ENCODE measurements around the gene KCNMA1.

The KCNMA1 gene

GRCh38 chr10:77378366-77379349 is 258.9 kb downstream of the KCNMA1 start:
- Histone ChIP-seq H4K20me1 (ENCODE audit: low read depth, low read length) (no peaks in the 10 kb centered on the region), H3K9ac (ENCODE audit: low read length) (no peak overlapping the region), H3K36me3 (ENCODE audit: low read length) (no peaks in the 10 kb centered on the region), H3K9me2 (replicated peaks; ENCODE audit: insufficient read depth, low read length) (no peaks in the 10 kb centered on the region), H3K4me2 (ENCODE audit: low read depth, low read length, poor library complexity, severe bottlenecking) (no peak overlapping the region), H2AFZ (ENCODE audit: low read depth, low read length, severe bottlenecking) (no peak overlapping the region), H3K9me3 (ENCODE audit: insufficient read depth, low read length) (no peaks in the 10 kb centered on the region), H3K27me3 (ENCODE audit: low read length) (no peaks in the 10 kb centered on the region), H3K27ac (ENCODE audit: low read depth, low read length) (no peak overlapping the region), H3K4me3 (ENCODE audit: insufficient read depth, low read length, poor library complexity, severe bottlenecking) (no peak overlapping the region), H3K79me2 (ENCODE audit: insufficient read depth, low read length) (no peaks in the 10 kb centered on the region), H3F3A (ENCODE audit: insufficient read depth) (no peaks in the 10 kb centered on the region)
- TF ChIP-seq CTCF (IDR thresholded peaks at IDR 0.05; ENCODE audit: insufficient read depth, low read length, poor library complexity, severe bottlenecking) = no peak
- no peak for TF ChIP-seq EZH2phosphoT487 (conservative IDR thresholded peaks at IDR 0.05; ENCODE audit: low read length)

GRCh38 chr10:77377678-77378352 is 259.8 kb downstream of the KCNMA1 start:
- no peak overlapping the region for H2AFZ ChIP-seq (ENCODE audit: low read depth, low read length, severe bottlenecking)
- TF ChIP-seq CTCF (IDR thresholded peaks at IDR 0.05; ENCODE audit: insufficient read depth, low read length, poor library complexity, severe bottlenecking) (no peak), EZH2phosphoT487 (conservative IDR thresholded peaks at IDR 0.05; ENCODE audit: low read length) (no peak)
- no peaks in the 10 kb centered on the region for H3F3A ChIP-seq (ENCODE audit: insufficient read depth)
- no peaks in the 10 kb centered on the region for H3K36me3 ChIP-seq (ENCODE audit: low read length)
- H3K27ac ChIP-seq (ENCODE audit: low read depth, low read length) = no peak overlapping the region
- no peak overlapping the region for H3K4me2 ChIP-seq (ENCODE audit: low read depth, low read length, poor library complexity, severe bottlenecking)
- no peaks in the 10 kb centered on the region for H3K9me2 ChIP-seq (replicated peaks; ENCODE audit: insufficient read depth, low read length)
- no peaks in the 10 kb centered on the region for H4K20me1 ChIP-seq (ENCODE audit: low read depth, low read length)
- no peaks in the 10 kb centered on the region for H3K79me2 ChIP-seq (ENCODE audit: insufficient read depth, low read length)
- no peak overlapping the region for H3K4me3 ChIP-seq (ENCODE audit: insufficient read depth, low read length, poor library complexity, severe bottlenecking)
- H3K9ac ChIP-seq (ENCODE audit: low read length) = no peak overlapping the region
- H3K27me3 ChIP-seq (ENCODE audit: low read length) = no peaks in the 10 kb centered on the region
- no peaks in the 10 kb centered on the region for H3K9me3 ChIP-seq (ENCODE audit: insufficient read depth, low read length)

GRCh38 chr10:77377034-77377433 is 260.6 kb downstream of the KCNMA1 start:
- no peak overlapping the region for H3K9ac ChIP-seq (ENCODE audit: low read length)
- H3K27ac ChIP-seq (ENCODE audit: low read depth, low read length) = no peak overlapping the region
- no peaks in the 10 kb centered on the region for H3K27me3 ChIP-seq (ENCODE audit: low read length)
- H3K79me2 ChIP-seq (ENCODE audit: insufficient read depth, low read length) = no peaks in the 10 kb centered on the region
- no peaks in the 10 kb centered on the region for H3K36me3 ChIP-seq (ENCODE audit: low read length)
- no peak overlapping the region for H2AFZ ChIP-seq (ENCODE audit: low read depth, low read length, severe bottlenecking)
- H3K9me3 ChIP-seq (ENCODE audit: insufficient read depth, low read length) = no peaks in the 10 kb centered on the region
- no peaks in the 10 kb centered on the region for H3F3A ChIP-seq (ENCODE audit: insufficient read depth)
- H3K4me3 ChIP-seq (ENCODE audit: insufficient read depth, low read length, poor library complexity, severe bottlenecking) = no peak overlapping the region
- TF ChIP-seq CTCF (IDR thresholded peaks at IDR 0.05; ENCODE audit: insufficient read depth, low read length, poor library complexity, severe bottlenecking) (no peak), EZH2phosphoT487 (conservative IDR thresholded peaks at IDR 0.05; ENCODE audit: low read length) (no peak)
- H3K9me2 ChIP-seq (replicated peaks; ENCODE audit: insufficient read depth, low read length) = no peaks in the 10 kb centered on the region
- H3K4me2 ChIP-seq (ENCODE audit: low read depth, low read length, poor library complexity, severe bottlenecking) = no peak overlapping the region
- no peaks in the 10 kb centered on the region for H4K20me1 ChIP-seq (ENCODE audit: low read depth, low read length)

Data from SU-DHL-6 (cell line).